Measurements from ENCODE around the gene GALNT6.

GALNT6 gene

DNA sequence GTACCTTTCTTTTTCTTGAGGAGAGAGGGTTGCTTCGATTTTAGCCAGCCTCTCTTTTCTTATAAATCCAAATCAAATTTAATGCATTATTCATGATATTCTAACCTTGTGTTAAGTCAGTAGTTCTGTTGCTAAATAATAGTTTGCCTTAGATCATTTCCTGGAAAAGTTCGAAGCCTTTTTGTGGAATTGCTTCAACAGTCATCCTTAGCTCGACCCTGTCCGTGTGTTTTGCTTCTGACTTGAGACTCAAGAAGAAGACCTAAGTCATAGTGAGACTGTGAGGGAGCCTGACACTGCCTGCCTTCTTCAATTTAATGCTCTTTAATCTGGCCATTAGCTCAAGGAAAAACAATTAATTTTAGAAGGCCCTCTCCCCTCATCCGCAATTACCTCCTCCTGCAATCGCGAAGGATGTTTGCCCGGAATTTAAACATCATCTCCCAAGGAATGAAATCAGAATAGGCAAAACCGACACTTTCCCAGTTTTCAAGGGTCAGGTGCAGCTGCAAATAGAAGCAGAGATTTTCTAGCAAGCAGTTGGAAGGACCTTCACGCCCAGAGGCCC is 33.0 kb upstream of the GALNT6 start:
- peak overlapping the region; percentile 67 for H3K4me3 ChIP-seq (ENCODE audit: insufficient read depth, low read depth, low read length, poor library complexity, severe bottlenecking)

DNA sequence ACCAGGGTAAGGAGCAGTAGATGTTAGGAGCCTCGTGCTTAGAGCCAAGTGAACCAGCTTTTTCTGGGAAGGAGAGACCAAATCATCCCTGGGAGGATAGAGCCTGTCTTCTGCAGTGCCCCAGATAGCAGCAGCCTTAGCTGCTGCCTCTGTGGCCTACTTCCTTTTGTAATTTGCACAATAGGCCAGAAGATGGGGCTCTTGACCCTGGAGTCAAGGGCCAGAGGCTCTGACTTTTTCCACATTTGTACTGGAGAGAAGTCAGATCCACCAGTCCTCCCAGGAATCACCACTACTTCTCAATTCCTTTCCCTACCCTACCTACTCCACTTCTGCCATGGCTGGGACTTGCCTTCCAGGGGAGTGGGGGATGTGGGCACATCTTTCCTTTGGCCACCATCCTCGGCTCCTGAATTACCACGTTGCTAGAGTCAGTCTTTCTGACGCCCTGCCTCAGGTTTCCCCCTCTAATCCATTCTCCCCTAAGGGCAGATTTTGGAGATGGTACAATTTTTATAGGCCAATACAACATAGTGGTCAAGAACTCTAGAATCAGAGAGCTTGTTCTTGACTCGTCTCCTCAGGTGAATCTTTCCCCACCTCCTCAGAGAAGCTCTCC is 30.2 kb upstream of the GALNT6 start:
- H3K4me1 ChIP-seq (ENCODE audit: control insufficient read depth, insufficient read depth, low read length, poor library complexity, severe bottlenecking), result peaks cover 2% of the 10 kb centered on the region
- DNase-seq, result peak in 2 of 3 donors; percentile 8 to 14
- no peaks in the 10 kb centered on the region for H3K36me3 ChIP-seq (ENCODE audit: control insufficient read depth, insufficient read depth, low read length)

More for the DNA sequence above, 33.0 kb upstream of the GALNT6 start:
- H3K27ac ChIP-seq (ENCODE audit: insufficient read depth, low read length, poor library complexity, severe bottlenecking), result peak overlapping the region; percentile 40
- H3K27me3 ChIP-seq (replicated peaks; ENCODE audit: control insufficient read depth, insufficient read depth, low read length, poor library complexity, severe bottlenecking), result no peaks in the 10 kb centered on the region
- H3K4me1 ChIP-seq (ENCODE audit: control insufficient read depth, insufficient read depth, low read length, poor library complexity, severe bottlenecking), result peaks cover 2% of the 10 kb centered on the region
- H3K9me3 ChIP-seq (ENCODE audit: control insufficient read depth, low read length), result no peaks in the 10 kb centered on the region
- no peaks in the 10 kb centered on the region for H3K36me3 ChIP-seq (ENCODE audit: control insufficient read depth, insufficient read depth, low read length)
- no peak for DNase-seq

DNA sequence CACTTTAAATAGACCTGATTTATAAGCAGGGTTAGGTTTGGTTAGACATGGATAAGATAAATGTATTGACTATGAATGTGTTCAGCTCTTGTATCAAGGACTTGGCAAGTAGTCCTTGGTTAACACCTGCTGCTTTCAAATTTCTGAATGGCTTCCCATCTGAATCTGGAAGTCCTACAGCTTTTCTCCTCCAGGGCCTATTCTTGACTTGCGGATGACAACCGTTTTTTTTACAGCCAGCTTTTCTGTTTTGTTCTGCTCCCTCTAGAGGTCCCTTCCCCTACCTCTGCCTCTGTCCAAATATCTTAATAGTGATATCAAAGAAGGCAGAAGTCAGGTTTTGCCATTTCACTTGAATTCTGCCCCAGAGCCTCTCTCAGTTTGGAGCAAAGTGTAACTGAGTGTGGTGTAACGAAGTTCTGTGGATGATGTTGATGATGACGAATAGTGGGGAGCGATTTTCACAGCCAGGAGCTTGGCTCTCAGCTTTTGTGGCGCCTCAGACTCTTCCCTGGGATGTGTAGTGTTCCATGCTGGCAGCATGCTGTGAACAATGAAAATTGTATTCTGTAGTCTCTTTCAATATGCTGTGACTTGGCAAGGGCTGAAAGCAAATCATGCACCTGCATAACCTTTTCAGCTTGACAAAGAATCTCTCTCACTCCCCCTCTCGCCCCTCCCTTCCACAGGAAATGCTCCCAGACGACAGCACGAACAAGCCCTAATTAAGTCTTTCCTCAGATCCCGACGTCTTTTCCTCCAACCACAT is 28.4 kb upstream of the GALNT6 start:
- no peaks in the 10 kb centered on the region for H3K27me3 ChIP-seq (replicated peaks; ENCODE audit: control insufficient read depth, insufficient read depth, low read length, poor library complexity, severe bottlenecking)
- H3K4me3 ChIP-seq (ENCODE audit: insufficient read depth, low read depth, low read length, poor library complexity, severe bottlenecking), result no peak overlapping the region
- H3K36me3 ChIP-seq (ENCODE audit: control insufficient read depth, insufficient read depth, low read length), result no peaks in the 10 kb centered on the region
- no peaks in the 10 kb centered on the region for H3K4me1 ChIP-seq (ENCODE audit: control insufficient read depth, insufficient read depth, low read length, poor library complexity, severe bottlenecking)
- H3K27ac ChIP-seq (ENCODE audit: insufficient read depth, low read length, poor library complexity, severe bottlenecking), result no peak overlapping the region
- DNase-seq, result no peak
- no peaks in the 10 kb centered on the region for H3K9me3 ChIP-seq (ENCODE audit: control insufficient read depth, low read length)

More for the DNA sequence above, 30.2 kb upstream of the GALNT6 start:
- no peak overlapping the region for H3K27ac ChIP-seq (ENCODE audit: insufficient read depth, low read length, poor library complexity, severe bottlenecking)
- no peak overlapping the region for H3K4me3 ChIP-seq (ENCODE audit: insufficient read depth, low read depth, low read length, poor library complexity, severe bottlenecking)
- no peaks in the 10 kb centered on the region for H3K9me3 ChIP-seq (ENCODE audit: control insufficient read depth, low read length)
- no peaks in the 10 kb centered on the region for H3K27me3 ChIP-seq (replicated peaks; ENCODE audit: control insufficient read depth, insufficient read depth, low read length, poor library complexity, severe bottlenecking)

DNA sequence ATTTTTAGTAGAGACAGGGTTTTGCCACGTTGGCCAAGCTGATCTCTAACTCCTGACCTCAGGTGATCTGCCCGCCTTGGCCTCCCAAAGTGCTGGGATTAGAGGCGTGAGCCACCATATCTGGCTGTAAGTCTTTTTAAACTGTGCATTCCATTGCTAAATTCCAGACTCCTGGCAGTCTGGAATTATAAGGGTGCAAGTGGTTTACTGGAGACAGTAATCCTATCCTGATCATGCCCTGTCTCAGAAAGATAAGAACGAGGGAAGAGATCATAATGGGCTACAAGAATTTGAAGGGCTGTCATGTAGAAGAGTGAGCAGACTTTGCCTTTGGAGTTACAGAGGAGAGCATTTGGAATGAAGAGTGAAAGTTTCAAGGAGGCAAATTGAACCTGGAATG is 26.6 kb upstream of the GALNT6 start:
- Histone ChIP-seq H3K27me3 (replicated peaks; ENCODE audit: control insufficient read depth, insufficient read depth, low read length, poor library complexity, severe bottlenecking) (no peaks in the 10 kb centered on the region), H3K4me1 (ENCODE audit: control insufficient read depth, insufficient read depth, low read length, poor library complexity, severe bottlenecking) (no peaks in the 10 kb centered on the region), H3K27ac (ENCODE audit: insufficient read depth, low read length, poor library complexity, severe bottlenecking) (no peak overlapping the region), H3K9me3 (ENCODE audit: control insufficient read depth, low read length) (no peaks in the 10 kb centered on the region), H3K4me3 (ENCODE audit: insufficient read depth, low read depth, low read length, poor library complexity, severe bottlenecking) (no peak overlapping the region), H3K36me3 (ENCODE audit: control insufficient read depth, insufficient read depth, low read length) (no peaks in the 10 kb centered on the region)
- no peak for DNase-seq

DNA sequence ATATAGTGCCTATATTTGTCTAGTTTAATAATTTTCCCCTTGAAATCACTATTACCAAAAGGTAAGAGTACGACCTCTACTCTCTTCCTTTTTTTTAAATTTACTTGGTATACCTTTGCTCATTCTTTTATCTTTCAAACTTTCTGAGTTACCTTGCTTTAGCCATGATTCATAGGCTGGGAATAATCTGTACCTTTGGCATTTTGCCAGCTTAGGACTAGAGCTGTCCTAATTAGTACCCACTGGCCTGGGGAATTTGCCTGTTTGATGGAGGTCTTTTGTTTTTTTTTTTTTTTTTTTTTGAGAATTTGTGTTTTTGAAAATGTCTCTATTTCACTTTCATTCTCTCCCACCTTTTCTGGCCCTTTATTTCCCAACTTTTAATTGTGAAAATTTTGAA is 24.7 kb upstream of the GALNT6 start:
- Histone ChIP-seq H3K4me3 (ENCODE audit: insufficient read depth, low read depth, low read length, poor library complexity, severe bottlenecking) (no peak overlapping the region), H3K36me3 (ENCODE audit: control insufficient read depth, insufficient read depth, low read length) (no peaks in the 10 kb centered on the region), H3K9me3 (ENCODE audit: control insufficient read depth, low read length) (no peaks in the 10 kb centered on the region), H3K4me1 (ENCODE audit: control insufficient read depth, insufficient read depth, low read length, poor library complexity, severe bottlenecking) (no peaks in the 10 kb centered on the region), H3K27ac (ENCODE audit: insufficient read depth, low read length, poor library complexity, severe bottlenecking) (no peak overlapping the region), H3K27me3 (replicated peaks; ENCODE audit: control insufficient read depth, insufficient read depth, low read length, poor library complexity, severe bottlenecking) (no peaks in the 10 kb centered on the region)
- DNase-seq, result no peak

DNA sequence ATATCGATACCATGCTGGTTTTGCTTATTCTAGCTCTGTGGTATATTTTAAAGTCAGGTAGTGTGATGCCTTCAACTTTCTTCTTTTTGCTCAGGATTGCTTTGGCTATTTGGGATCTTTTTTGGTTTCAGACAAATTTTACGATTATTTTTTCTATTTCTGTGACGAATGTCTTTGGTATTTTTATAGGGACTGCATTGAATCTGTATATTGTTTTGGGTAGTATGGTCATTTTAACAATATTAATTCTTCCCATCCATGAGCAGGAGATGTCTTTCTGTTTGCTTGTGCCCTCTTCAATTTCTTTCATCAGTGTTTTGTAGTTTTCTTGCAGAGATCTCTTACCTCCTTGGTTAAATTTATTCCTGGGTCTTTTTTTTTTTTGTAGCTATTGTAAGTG is 22.6 kb upstream of the GALNT6 start:
- no peaks in the 10 kb centered on the region for H3K36me3 ChIP-seq (ENCODE audit: control insufficient read depth, insufficient read depth, low read length)
- H3K4me3 ChIP-seq (ENCODE audit: insufficient read depth, low read depth, low read length, poor library complexity, severe bottlenecking), result no peak overlapping the region
- H3K27me3 ChIP-seq (replicated peaks; ENCODE audit: control insufficient read depth, insufficient read depth, low read length, poor library complexity, severe bottlenecking), result no peaks in the 10 kb centered on the region
- DNase-seq, result no peak
- no peaks in the 10 kb centered on the region for H3K4me1 ChIP-seq (ENCODE audit: control insufficient read depth, insufficient read depth, low read length, poor library complexity, severe bottlenecking)
- no peaks in the 10 kb centered on the region for H3K9me3 ChIP-seq (ENCODE audit: control insufficient read depth, low read length)
- no peak overlapping the region for H3K27ac ChIP-seq (ENCODE audit: insufficient read depth, low read length, poor library complexity, severe bottlenecking)

DNA sequence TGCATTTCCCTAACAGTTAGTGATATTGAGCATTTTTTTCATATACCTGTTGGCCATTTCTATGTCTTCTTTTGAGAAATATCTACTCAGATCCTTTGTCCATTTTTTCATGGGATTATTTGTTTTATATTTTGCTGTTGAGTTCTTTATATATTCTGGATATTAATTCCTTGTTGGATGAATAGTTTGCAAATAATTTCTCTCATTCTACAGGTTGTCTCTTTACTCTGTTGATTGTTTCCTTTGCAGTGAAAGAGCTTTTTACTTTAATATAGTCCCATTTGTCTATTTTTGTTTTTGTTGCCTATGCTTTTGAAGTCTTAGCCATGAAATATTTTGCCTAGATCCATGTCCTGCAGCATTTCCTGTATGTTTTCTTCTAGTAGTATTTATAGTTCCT is 21.9 kb upstream of the GALNT6 start:
- Histone ChIP-seq H3K27ac (ENCODE audit: insufficient read depth, low read length, poor library complexity, severe bottlenecking) (no peak overlapping the region), H3K36me3 (ENCODE audit: control insufficient read depth, insufficient read depth, low read length) (no peaks in the 10 kb centered on the region), H3K27me3 (replicated peaks; ENCODE audit: control insufficient read depth, insufficient read depth, low read length, poor library complexity, severe bottlenecking) (no peaks in the 10 kb centered on the region), H3K4me3 (ENCODE audit: insufficient read depth, low read depth, low read length, poor library complexity, severe bottlenecking) (no peak overlapping the region), H3K9me3 (ENCODE audit: control insufficient read depth, low read length) (no peaks in the 10 kb centered on the region), H3K4me1 (ENCODE audit: control insufficient read depth, insufficient read depth, low read length, poor library complexity, severe bottlenecking) (no peaks in the 10 kb centered on the region)
- no peak for DNase-seq

DNA sequence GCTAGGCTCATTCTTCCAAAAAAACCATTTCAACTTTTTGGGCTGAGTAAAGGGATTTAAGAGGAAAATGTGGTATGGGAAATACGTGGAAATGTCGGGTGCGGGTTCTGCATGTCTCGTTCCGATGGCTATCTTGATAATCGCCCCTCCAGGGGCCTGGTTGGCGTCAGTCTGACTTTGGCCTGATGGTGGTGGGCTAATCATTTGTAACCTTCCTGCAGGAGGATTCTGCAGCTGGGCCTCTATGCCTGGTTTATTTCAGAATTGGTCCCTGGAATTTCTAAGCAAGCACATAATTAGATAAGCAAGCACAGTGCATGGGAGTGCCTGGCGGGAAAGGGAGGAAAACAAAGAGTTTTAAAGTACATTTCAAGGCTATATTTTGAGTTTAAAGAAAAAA is 18.6 kb upstream of the GALNT6 start:
- H3K27ac ChIP-seq (ENCODE audit: insufficient read depth, low read length, poor library complexity, severe bottlenecking), result no peak overlapping the region
- H3K4me1 ChIP-seq (ENCODE audit: control insufficient read depth, insufficient read depth, low read length, poor library complexity, severe bottlenecking), result no peaks in the 10 kb centered on the region
- H3K4me3 ChIP-seq (ENCODE audit: insufficient read depth, low read depth, low read length, poor library complexity, severe bottlenecking), result no peak overlapping the region
- DNase-seq, result no peak
- no peaks in the 10 kb centered on the region for H3K27me3 ChIP-seq (replicated peaks; ENCODE audit: control insufficient read depth, insufficient read depth, low read length, poor library complexity, severe bottlenecking)
- H3K9me3 ChIP-seq (ENCODE audit: control insufficient read depth, low read length), result no peaks in the 10 kb centered on the region
- H3K36me3 ChIP-seq (ENCODE audit: control insufficient read depth, insufficient read depth, low read length), result no peaks in the 10 kb centered on the region

DNA sequence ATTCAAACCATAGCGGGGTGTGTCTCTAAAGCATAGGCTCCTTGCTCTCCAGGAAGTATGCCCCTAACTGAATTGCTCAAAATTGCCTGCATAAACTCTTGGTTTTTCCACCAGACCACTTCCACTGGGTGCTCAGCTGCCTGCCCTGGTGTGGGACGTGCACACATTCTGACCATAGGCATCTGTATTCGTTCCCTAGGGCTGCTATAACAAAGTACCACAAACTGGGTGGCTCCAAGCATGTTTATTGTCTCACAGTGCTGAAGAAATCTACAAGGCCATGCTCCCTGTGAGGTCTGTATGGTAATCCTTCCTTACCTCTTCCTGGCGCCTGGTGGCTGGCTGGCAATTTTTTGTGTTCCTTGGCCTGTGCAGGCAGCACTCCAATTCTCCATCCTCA is 16.4 kb upstream of the GALNT6 start:
- no peaks in the 10 kb centered on the region for H3K36me3 ChIP-seq (ENCODE audit: control insufficient read depth, insufficient read depth, low read length)
- H3K9me3 ChIP-seq (ENCODE audit: control insufficient read depth, low read length), result no peaks in the 10 kb centered on the region
- no peak overlapping the region for H3K27ac ChIP-seq (ENCODE audit: insufficient read depth, low read length, poor library complexity, severe bottlenecking)
- no peaks in the 10 kb centered on the region for H3K4me1 ChIP-seq (ENCODE audit: control insufficient read depth, insufficient read depth, low read length, poor library complexity, severe bottlenecking)
- H3K27me3 ChIP-seq (replicated peaks; ENCODE audit: control insufficient read depth, insufficient read depth, low read length, poor library complexity, severe bottlenecking), result no peaks in the 10 kb centered on the region
- no peak overlapping the region for H3K4me3 ChIP-seq (ENCODE audit: insufficient read depth, low read depth, low read length, poor library complexity, severe bottlenecking)
- DNase-seq, result no peak

DNA sequence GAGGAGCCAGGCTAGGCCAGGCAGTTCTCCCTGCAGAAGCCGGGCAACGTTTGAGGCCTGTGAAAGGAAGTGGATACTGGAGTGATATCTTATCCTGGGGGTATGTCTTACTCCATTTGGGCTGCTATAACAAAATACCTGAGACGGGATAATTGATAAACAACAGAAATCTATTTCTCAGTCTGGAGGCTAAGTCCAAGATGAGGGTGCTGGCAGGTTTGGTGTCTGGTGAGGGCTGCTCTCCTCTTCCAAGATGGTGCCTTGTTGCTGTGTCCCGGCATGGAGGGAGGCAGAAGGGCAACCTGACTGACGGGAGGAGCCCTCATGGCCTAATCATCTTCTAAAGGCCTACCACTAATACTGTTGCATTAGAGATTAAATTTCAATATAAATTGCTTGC is 15.7 kb upstream of the GALNT6 start:
- no peak for DNase-seq
- H3K4me1 ChIP-seq (ENCODE audit: control insufficient read depth, insufficient read depth, low read length, poor library complexity, severe bottlenecking), result no peaks in the 10 kb centered on the region
- H3K27me3 ChIP-seq (replicated peaks; ENCODE audit: control insufficient read depth, insufficient read depth, low read length, poor library complexity, severe bottlenecking), result no peaks in the 10 kb centered on the region
- H3K27ac ChIP-seq (ENCODE audit: insufficient read depth, low read length, poor library complexity, severe bottlenecking), result no peak overlapping the region
- no peaks in the 10 kb centered on the region for H3K36me3 ChIP-seq (ENCODE audit: control insufficient read depth, insufficient read depth, low read length)
- H3K9me3 ChIP-seq (ENCODE audit: control insufficient read depth, low read length), result no peaks in the 10 kb centered on the region
- no peak overlapping the region for H3K4me3 ChIP-seq (ENCODE audit: insufficient read depth, low read depth, low read length, poor library complexity, severe bottlenecking)
